ENCODE measurements around the gene RNF213. TPM values are rescaled to one million over a fixed set of nuclear protein-coding genes. Genes with fewer than 3 reads are reported as not detected.
A peak's percentile ranks its signal among the peaks of the same experiment; 100 is the strongest.
"Not testable (repeated sequence)": the region's sequence is repeated elsewhere in the genome, so short reads cannot be mapped to it uniquely, and the experiment has no call there.

Gene RNF213
- total RNA-seq, 4 donors from 2014 or later, result 83.6 to 205 (median 103) TPM

GRCh38 chr17:80251966-80252365 lies 8.7 kb upstream of the RNF213 start:
- TF ChIP-seq CTCF (IDR thresholded peaks at IDR 0.05), result no peak
- ATAC-seq (ENCODE audit: low FRiP score) (no peak), DNase-seq (ENCODE audit: low spot score) (no peak)

GRCh38 chr17:80252871-80253270 lies 7.8 kb upstream of the RNF213 start:
- DNase-seq (ENCODE audit: low spot score), result no peak
- no peak for ATAC-seq (ENCODE audit: low FRiP score)
- no peak for TF ChIP-seq CTCF (IDR thresholded peaks at IDR 0.05)

- no peak for TF ChIP-seq CTCF (IDR thresholded peaks at IDR 0.05)
- DNase-seq (ENCODE audit: low spot score) (no peak), ATAC-seq (ENCODE audit: low FRiP score) (no peak)
Measured at GRCh38 chr17:80253631-80254395, 6.8 kb upstream of the RNF213 start.

GRCh38 chr17:80254396-80255251 lies 6.0 kb upstream of the RNF213 start:
- TF ChIP-seq CTCF (IDR thresholded peaks at IDR 0.05), result no peak
- no peak for DNase-seq (ENCODE audit: low spot score)
- peak; percentile 30 for ATAC-seq (ENCODE audit: low FRiP score)

GRCh38 chr17:80256034-80256350 lies 4.7 kb upstream of the RNF213 start:
- no peak for TF ChIP-seq CTCF (IDR thresholded peaks at IDR 0.05)
- ATAC-seq (ENCODE audit: low FRiP score), result no peak
- no peak for DNase-seq (ENCODE audit: low spot score)

GRCh38 chr17:80257716-80258213 lies 2.9 kb upstream of the RNF213 start:
- no peak for TF ChIP-seq CTCF (IDR thresholded peaks at IDR 0.05)
- no peak for DNase-seq (ENCODE audit: low spot score)
- ATAC-seq (ENCODE audit: low FRiP score), result no peak

- DNase-seq (ENCODE audit: low spot score); ATAC-seq (ENCODE audit: low FRiP score): not testable (repeated sequence)
Measured at GRCh38 chr17:80258296-80258695, 2.4 kb upstream of the RNF213 start.

Measured in omental fat pad (tissue), 4 donors.